B cell (primary cell): ENCODE measurements around the gene RFK. TPM values are rescaled to one million over a fixed set of nuclear protein-coding genes. Genes with fewer than 3 reads are reported as not detected.

Experiments
- ATAC-seq: fragments of 200-7000 bp; cut with Tn5 transposase; one replicate; pipeline ENCODE4 v1.10.0; 2021; ENCODE audit warnings: low read depth, mild to moderate bottlenecking, moderate number of reproducible peaks, moderate library complexity
- CTCF ChIA-PET: fragments of 350-600 bp; sonication (Branson Sonifier 250); formaldehyde crosslinking; loops from one replicate; lab custom pipeline; 2021; ENCODE audit warnings: antibody characterized with exemption, inconsistent platforms; lab: Charles Lee
- POLR2A ChIA-PET: fragments of 350-600 bp; sonication (Branson Sonifier 250); formaldehyde crosslinking; loops from one replicate; lab custom pipeline; 2021; ENCODE audit warnings: antibody characterized with exemption; lab: Charles Lee
- DNase-seq: peaks from one replicate; pipeline ENCODE4 v3.0.0; 2013
- H2AFZ ChIP-seq: 2 replicates; pipeline ENCODE4 v1.6.1; 2012; ENCODE audit warnings: mild to moderate bottlenecking, low read depth, low read length; ENCODE audit not compliant: insufficient read depth, poor library complexity, severe bottlenecking
- H3K27ac ChIP-seq, 2 donors: 1 replicate in 1 of 2; 2 replicates in 1 of 2; pipeline ENCODE4 v1.5.1; 2012 to 2013; ENCODE audit warnings: low read length in 2 of 2, mild to moderate bottlenecking in 2 of 2, moderate library complexity in 1 of 2
- H3K27me3 ChIP-seq, 4 experiments: fragments of 200-600 bp in 1 of 4; sonication (generic) in 1 of 4; replicated peaks in 1 of 4; 1 replicate in 2 of 4; 2 replicates in 2 of 4; pipeline versions ENCODE4 v1.6.1 to v1.7.0; 2013 to 2016; ENCODE audit warnings: low read length in 3 of 4, mild to moderate bottlenecking in 2 of 4, mixed read lengths in 1 of 4, moderate library complexity in 1 of 4; ENCODE audit not compliant: insufficient read depth in 4 of 4, control insufficient read depth in 3 of 4; ENCODE audit errors: control extremely low read depth in 1 of 4
- H3K36me3 ChIP-seq, 2 experiments: replicated peaks in 1 of 2; 1 replicate in 1 of 2; 2 replicates in 1 of 2; pipeline versions ENCODE4 v1.6.1 to v1.7.1; 2013; ENCODE audit warnings: low read length in 1 of 2; ENCODE audit not compliant: insufficient read depth in 2 of 2, control insufficient read depth in 1 of 2; ENCODE audit errors: control extremely low read depth in 1 of 2, extremely low read depth in 1 of 2
- H3K4me1 ChIP-seq, 2 donors: fragments of 200-600 bp in 1 of 2; sonication (generic) in 1 of 2; 1 replicate in 1 of 2; 2 replicates in 1 of 2; pipeline versions ENCODE4 v1.5.1 to v1.6.1; 2013 to 2017; ENCODE audit warnings: low read length in 2 of 2; ENCODE audit not compliant: control insufficient read depth in 2 of 2, insufficient read depth in 2 of 2
- H3K4me2 ChIP-seq: replicated peaks from 2 replicates; pipeline ENCODE3; 2012; ENCODE audit warnings: mild to moderate bottlenecking, low read depth, low read length; ENCODE audit not compliant: poor library complexity, severe bottlenecking
- H3K4me3 ChIP-seq, 5 experiments: fragments of 200-600 bp in 1 of 5; sonication (generic) in 1 of 5; 1 replicate in 3 of 5; 2 replicates in 2 of 5; pipeline versions ENCODE4 v1.5.1 to v1.7.0; 2011 to 2016; ENCODE audit warnings: low read length in 4 of 5, mild to moderate bottlenecking in 4 of 5, low read depth in 2 of 5, control low read depth in 1 of 5, moderate library complexity in 1 of 5; ENCODE audit not compliant: insufficient read depth in 1 of 5; ENCODE audit errors: control extremely low read depth in 1 of 5, extremely low read depth in 1 of 5
- H3K79me2 ChIP-seq: fragments of 200-600 bp; sonication (generic); one replicate; pipeline ENCODE4 v1.6.0; 2016; ENCODE audit warnings: low read length; ENCODE audit not compliant: control insufficient read depth, insufficient read depth
- H3K9ac ChIP-seq: fragments of 200-600 bp; sonication (generic); 2 replicates; pipeline ENCODE4 v1.6.1; 2017; ENCODE audit warnings: mild to moderate bottlenecking, low read length, moderate library complexity
- H3K9me3 ChIP-seq, 3 donors: one replicate each; pipeline versions ENCODE4 v1.6.1 to v1.7.1; 2013; ENCODE audit warnings: low read length in 2 of 3; ENCODE audit not compliant: control insufficient read depth in 2 of 3, insufficient read depth in 1 of 3; ENCODE audit errors: control extremely low read depth in 1 of 3
- H4K20me1 ChIP-seq: 2 replicates; pipeline ENCODE4 v1.6.0; 2012; ENCODE audit warnings: mild to moderate bottlenecking, low read length; ENCODE audit not compliant: insufficient read depth, control insufficient read depth, poor library complexity, severe bottlenecking
- H3K27ac Mint-ChIP-seq: one replicate; pipeline ENCODE4 v1.8.0; 2021; ENCODE audit warnings: mixed read lengths
- H3K27me3 Mint-ChIP-seq: one replicate; pipeline ENCODE4 v1.8.0; 2021; ENCODE audit warnings: mixed read lengths
- H3K4me1 Mint-ChIP-seq: one replicate; pipeline ENCODE4 v1.8.0; 2021; ENCODE audit warnings: mixed read lengths
- H3K4me3 Mint-ChIP-seq: one replicate; pipeline ENCODE4 v1.8.0; 2021; ENCODE audit warnings: mixed read lengths
- H3K9me3 Mint-ChIP-seq: one replicate; pipeline ENCODE4 v1.8.0; 2022; ENCODE audit warnings: mixed read lengths; ENCODE audit not compliant: insufficient read depth
- EZH2 ChIP-seq: IDR thresholded peaks from 2 replicates; pipeline ENCODE4 v1.6.1; 2012; ENCODE audit warnings: borderline replicate concordance, low read depth, mild to moderate bottlenecking, moderate library complexity, low read length; ENCODE audit not compliant: insufficient read depth, poor library complexity, severe bottlenecking
- WGBS: methylation state at CpG from one replicate; pipeline ENCODE4 v1.1.5; 2013; ENCODE audit warnings: missing lambda C conversion rate; ENCODE audit not compliant: insufficient coverage; 5-methylcytosine and 5-hydroxymethylcytosine counted together
- intact Hi-C: fragments of 100-400 bp; cut with micrococcal nuclease; formaldehyde crosslinking; loops from one replicate; pipeline ENCODE4 v1.10.0; 2022
- polyA plus RNA-seq: library from polyadenylated mRNA; depleted of rRNA; stranded (reverse); fragments of >200 nt; gene quantifications from 2 replicates; pipeline ENCODE4 v1.2.3, GENCODE V29; 2012
- total RNA-seq, 2 donors: library from RNA; stranded (reverse); fragments of 120-200 nt in 1 of 2; gene quantifications; 1 replicate in 1 of 2; 2 replicates in 1 of 2; pipeline versions ENCODE4 v1.2.3 to v1.2.4, GENCODE V29; 2013 to 2022
- TF ChIP-seq, protein P1 (sequence below): fragments of 200-600 bp; IDR thresholded peaks from one replicate; pipeline ENCODE4 v1.8.0; 2022; ENCODE audit warnings: antibody characterized with exemption, mild to moderate bottlenecking

The RFK gene
- total and polyA plus RNA-seq, 2 donors (not counting 1 experiment from before 2014, with no cell fraction given), result 3.4 to 9.0 TPM

DNA sequence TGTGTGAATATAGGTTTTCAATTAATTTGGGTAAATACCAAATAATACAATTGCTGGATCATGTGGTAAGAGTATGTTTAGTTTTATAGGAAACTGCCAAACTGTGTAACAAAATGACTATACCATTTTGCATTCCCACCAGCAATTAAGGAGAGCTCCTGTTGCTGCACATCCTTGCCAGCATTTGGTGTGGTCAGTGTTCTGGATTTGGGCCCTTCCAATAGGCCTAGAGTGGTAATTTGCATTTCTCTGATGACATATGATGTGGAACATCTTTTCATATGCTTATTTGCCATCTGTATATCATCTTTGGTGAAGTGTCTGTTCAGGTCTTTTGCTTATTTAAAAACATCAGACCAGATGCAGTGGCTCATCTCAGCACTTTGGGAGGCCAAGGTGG is 11.6 kb upstream of the RFK start:
- H3K9me3 Mint-ChIP-seq, result no peaks in the 10 kb centered on the region
- H2AFZ ChIP-seq, result no peak overlapping the region

DNA sequence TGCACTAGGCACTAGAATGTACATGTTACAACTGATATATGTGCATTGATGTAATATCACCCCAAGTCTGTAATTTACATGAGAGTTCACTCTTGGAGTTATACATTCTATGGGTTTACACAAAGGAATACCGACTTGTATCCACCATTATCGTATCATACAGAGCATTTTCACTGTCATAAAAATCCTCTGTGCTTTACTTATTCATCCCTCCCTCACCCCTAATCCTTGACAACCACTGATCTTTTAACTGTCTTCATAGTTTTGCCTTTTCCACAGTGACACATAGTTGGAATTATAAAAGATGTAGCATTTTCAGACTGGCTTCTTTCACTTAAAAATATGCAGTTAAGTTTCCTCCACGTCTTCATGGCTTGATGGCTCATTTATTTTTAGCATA is 11.1 kb upstream of the RFK start:
- no peak overlapping the region for H3K27ac ChIP-seq
- no peaks in the 10 kb centered on the region for H3K27me3 ChIP-seq
- no peak for DNase-seq
- no peak overlapping the region for H2AFZ ChIP-seq
- Mint-ChIP-seq H3K4me3 (no peak overlapping the region), H3K9me3 (no peaks in the 10 kb centered on the region), H3K27ac (no peak overlapping the region), H3K4me1 (peaks cover 17% of the 10 kb centered on the region), H3K27me3 (no peaks in the 10 kb centered on the region)
- intact Hi-C loops, result no loop called here
- ATAC-seq, result no peak
- no CpG with 5 or more reads among the region's 3 CpGs for WGBS
- H3K4me1 ChIP-seq, result peaks cover 0 to 3% of the 10 kb centered on the region in 2 donors
- TF ChIP-seq, protein P1, sequence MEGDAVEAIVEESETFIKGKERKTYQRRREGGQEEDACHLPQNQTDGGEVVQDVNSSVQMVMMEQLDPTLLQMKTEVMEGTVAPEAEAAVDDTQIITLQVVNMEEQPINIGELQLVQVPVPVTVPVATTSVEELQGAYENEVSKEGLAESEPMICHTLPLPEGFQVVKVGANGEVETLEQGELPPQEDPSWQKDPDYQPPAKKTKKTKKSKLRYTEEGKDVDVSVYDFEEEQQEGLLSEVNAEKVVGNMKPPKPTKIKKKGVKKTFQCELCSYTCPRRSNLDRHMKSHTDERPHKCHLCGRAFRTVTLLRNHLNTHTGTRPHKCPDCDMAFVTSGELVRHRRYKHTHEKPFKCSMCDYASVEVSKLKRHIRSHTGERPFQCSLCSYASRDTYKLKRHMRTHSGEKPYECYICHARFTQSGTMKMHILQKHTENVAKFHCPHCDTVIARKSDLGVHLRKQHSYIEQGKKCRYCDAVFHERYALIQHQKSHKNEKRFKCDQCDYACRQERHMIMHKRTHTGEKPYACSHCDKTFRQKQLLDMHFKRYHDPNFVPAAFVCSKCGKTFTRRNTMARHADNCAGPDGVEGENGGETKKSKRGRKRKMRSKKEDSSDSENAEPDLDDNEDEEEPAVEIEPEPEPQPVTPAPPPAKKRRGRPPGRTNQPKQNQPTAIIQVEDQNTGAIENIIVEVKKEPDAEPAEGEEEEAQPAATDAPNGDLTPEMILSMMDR, result no peak
- TF ChIP-seq EZH2, result no peak
- H3K4me3 ChIP-seq, result no peak overlapping the region
- ChIA-PET CTCF (interaction anchor here (1.2 to 4.1 kb wide), 6 partner anchors 11 to 299 kb away, joined by 3 to 17 read pairs (median 9); partner anchors contain the start of genes GCNT1 and RFK), POLR2A (no interaction called here)
- H3K36me3 ChIP-seq, result no peaks in the 10 kb centered on the region
- H4K20me1 ChIP-seq, result no peaks in the 10 kb centered on the region
- no peaks in the 10 kb centered on the region for H3K9me3 ChIP-seq
- no peak overlapping the region for H3K9ac ChIP-seq
- H3K4me2 ChIP-seq, result no peak overlapping the region
- H3K79me2 ChIP-seq, result no peaks in the 10 kb centered on the region

More for the DNA sequence above, 11.6 kb upstream of the RFK start:
- H3K79me2 ChIP-seq, result no peaks in the 10 kb centered on the region
- DNase-seq, result no peak
- TF ChIP-seq, protein P1, result no peak
- no peak for TF ChIP-seq EZH2
- no peaks in the 10 kb centered on the region for H3K27me3 ChIP-seq
- Mint-ChIP-seq H3K4me1 (peaks cover 17% of the 10 kb centered on the region), H3K4me3 (no peak overlapping the region), H3K27me3 (no peaks in the 10 kb centered on the region), H3K27ac (no peak overlapping the region)
- H3K9me3 ChIP-seq, result no peaks in the 10 kb centered on the region
- H3K4me1 ChIP-seq, result peaks cover 0 to 3% of the 10 kb centered on the region in 2 donors
- intact Hi-C loops, result no loop called here
- POLR2A ChIA-PET, result no interaction called here
- no peak overlapping the region for H3K27ac ChIP-seq
- CTCF ChIA-PET, result interaction anchor here (0.7 to 4.1 kb wide), 5 partner anchors 12 to 1795 kb away, joined by 3 to 17 read pairs (median 12); partner anchors contain the start of genes GCNT1 and RFK
- H3K4me3 ChIP-seq, result no peak overlapping the region
- H4K20me1 ChIP-seq, result no peaks in the 10 kb centered on the region
- ATAC-seq, result no peak
- H3K4me2 ChIP-seq, result no peak overlapping the region
- no peak overlapping the region for H3K9ac ChIP-seq
- no peaks in the 10 kb centered on the region for H3K36me3 ChIP-seq
